Pulmonary artery endothelial cell (primary cell): ENCODE data around the gene FBXW5. TPM values are rescaled to one million over a fixed set of nuclear protein-coding genes. Genes with fewer than 3 reads are reported as not detected.

Experiments
- DNase-seq: peaks from one replicate; pipeline ENCODE4 v3.0.0-alpha.2; 2011; ENCODE audit warnings: low read depth, low spot score
- total RNA-seq: library from RNA; depleted of rRNA; stranded (reverse); fragments of >200 nt; gene quantifications from 2 replicates; pipeline ENCODE4 v1.2.3, GENCODE V29; 2014

The FBXW5 gene
- total RNA-seq, 1 donor from 2014 or later, result 171 TPM

DNA sequence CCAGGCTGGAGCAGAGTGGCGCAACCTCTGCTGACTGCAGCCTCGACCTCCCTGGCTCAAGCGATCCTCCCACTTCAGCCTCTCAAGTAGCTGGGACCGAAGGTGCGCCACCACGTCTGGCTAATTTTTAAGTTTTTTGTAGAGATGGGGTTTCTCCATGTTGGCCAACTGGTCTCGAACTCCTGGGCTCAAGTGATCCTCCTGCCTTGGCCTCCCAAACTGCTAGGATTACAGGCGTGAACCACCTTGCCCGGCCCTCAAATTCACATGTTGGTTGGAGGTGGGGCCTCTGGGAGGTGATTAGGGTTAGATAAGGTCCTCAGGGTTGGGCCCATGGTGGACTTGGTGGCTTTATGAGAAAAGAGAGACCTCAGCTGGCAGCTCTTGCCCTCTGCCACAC lies 17.6 kb upstream of the FBXW5 start:
- DNase-seq, result no peak

DNA sequence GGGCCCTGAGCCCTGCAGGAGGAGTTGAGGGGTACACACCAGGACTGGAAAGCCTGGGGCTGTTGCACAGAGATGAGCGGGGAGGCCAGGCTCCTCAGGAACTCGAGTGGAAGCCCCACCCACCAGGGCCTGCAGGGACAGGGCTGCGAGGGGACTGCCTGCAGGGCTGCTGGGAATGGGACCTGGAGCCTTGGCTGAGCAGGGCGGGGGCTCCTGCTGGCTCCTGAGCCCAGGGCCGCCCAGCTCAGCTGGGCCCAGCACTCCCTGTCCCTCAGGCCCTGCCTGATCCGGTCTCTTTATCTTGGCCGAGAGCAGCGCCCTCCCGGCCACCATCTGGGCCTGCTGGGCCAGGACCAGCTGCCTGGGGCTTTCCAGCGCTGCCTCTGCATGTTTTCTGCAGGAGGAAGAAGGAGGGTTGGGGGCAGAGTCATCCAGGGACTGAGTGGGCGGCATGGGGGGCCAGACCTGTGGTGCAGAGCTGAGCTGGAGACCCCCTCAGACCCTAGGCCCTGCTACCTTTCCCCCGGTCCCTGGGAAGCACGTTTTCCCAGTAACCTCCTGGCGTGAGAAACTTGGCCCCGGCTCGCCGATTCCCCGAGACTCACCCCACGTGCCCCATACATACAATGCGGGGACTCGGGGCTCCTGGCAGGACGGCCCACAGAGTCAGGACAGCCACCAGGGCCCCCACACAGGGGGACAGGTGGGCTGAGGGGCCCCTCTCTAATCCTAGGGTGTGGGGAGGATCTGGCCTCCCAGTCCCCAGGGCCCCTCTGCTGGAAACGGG lies 16.9 kb upstream of the FBXW5 start:
- no peak for DNase-seq

DNA sequence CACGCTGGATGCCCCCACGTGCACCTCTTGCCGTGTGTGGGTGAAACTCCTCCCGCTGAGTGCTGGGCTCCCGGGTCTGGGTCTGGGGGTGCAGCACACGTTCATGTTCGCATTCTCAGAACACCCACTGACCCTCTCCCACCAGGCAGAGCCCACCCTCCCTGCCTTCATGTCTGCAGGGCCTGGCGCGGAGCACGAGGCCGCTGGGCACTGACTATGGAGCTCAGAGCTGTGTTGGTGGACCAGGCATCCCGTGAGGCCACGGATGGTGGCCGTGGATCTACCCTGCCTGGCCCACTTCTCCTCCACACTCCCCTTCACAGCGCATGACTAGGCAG lies 16.4 kb upstream of the FBXW5 start:
- no peak for DNase-seq

DNA sequence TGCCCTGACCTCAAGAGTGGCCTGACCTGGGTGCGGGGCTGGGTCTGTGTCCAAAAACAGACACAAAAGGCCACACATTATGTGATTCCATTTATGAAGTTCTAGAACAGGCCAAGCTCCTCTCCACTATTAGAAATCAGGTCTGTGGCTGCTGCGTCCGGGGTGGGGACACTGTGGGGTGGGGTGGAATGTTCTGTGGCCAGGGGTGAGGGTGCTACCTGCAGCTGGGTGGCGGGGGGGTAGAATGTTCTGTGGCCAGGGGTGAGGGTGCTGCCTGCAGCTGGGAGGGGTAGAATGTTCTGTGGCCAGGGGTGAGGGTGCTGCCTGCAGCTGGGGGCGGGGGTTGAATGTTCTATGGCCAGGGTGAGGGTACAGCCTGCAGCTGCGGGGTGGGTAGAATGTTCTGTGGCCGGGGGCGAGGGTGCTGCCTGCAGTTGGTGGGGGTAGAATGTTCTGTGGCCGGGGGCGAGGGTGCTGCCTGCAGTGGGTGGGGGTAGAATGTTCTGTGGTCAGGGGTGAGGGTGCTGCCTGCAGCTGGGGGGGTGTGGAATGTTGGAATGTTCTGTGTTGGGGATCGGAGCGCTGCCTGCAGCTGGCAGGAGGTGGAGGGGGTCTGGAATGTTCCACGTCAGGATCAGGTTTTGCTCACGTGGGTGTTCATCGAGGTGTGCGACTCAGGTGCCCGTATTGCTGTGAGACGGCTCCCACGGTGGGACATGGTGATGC lies 15.8 kb upstream of the FBXW5 start:
- DNase-seq, result no peak

DNA sequence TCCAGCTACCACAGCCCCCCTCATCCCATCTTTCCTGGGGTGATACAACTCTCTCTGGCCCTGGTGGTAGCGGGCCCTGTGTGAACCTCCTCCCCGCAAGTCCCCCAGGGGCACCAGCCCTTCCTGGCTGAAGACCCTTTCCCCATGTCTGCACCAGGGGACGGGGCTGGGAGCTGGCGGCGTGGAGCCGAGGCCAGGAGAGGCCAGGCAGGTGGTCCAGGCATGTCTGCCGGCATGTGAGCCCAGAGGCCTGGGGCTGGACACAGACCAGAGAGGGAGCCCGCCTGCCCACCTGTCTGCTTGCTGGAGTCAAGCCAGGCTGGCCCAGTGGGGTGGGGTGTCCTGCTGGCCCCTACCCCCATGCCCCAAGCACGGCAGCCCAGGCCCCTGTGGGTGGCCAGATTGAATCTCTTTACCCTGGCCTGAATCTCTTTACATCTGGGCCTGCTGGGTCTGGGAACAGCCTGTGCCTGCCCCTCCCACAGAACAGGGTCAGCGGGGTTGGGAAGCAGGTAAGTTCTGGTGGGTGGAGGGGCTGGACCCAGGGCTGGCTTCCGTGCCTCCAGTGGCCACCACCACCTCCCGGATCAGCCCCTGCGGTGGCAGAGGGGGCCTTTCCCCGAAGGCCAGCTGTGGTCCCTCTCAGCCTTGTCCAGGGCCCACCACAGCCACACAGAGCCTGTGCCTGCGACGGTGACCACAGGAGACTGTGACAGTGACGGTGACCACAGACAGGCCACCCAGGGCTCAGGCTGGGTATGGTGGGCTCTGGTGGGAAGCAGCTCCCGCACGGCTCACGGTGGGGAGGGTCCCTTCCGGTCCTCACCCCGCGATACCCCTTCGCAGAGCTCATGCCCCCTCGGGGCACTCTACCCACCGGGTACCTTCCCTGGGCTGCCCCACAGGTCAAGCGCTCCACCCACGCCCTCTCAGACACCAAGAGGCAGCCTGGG lies 14.6 kb upstream of the FBXW5 start:
- no peak for DNase-seq

DNA sequence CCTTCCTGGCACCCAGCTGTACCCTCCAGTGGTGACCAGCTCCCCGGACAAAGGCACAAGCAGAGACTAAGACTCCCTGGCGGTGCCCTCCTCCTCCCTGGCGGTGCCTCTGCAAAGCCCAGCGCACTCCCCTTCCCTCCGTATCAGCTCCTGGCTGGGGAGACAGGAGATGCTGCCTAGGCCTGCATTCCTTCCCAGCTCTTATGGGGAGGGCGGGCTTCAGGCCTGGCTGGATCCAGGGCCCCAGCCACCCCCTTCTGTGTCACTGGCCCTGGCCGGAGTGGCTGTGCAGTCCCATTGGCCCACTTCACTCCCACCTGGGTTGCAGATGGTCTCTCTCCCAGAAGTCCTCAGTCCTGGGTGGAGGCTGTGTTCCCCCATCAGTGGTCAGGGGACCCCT lies 13.9 kb upstream of the FBXW5 start:
- DNase-seq, result no peak

DNA sequence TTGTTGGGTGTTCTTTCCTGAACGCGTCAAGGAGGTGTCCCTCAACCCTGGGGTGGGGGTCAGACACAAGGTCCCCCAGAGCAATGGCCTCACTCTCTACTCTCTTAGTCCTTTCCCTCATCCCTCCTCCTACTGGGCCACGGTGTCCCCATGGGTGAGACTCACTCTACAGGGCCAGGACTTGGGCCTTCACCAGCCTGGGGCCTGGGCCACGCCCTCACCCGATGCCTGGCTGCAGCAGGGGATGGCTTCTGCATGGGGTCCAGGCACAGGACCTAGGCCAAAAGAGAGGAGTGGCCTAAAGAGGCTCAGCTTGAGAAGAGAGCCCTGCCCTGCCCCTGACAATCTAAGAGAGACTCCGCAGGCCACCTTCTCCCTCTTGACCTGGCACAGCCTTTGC lies 13.4 kb upstream of the FBXW5 start:
- no peak for DNase-seq

DNA sequence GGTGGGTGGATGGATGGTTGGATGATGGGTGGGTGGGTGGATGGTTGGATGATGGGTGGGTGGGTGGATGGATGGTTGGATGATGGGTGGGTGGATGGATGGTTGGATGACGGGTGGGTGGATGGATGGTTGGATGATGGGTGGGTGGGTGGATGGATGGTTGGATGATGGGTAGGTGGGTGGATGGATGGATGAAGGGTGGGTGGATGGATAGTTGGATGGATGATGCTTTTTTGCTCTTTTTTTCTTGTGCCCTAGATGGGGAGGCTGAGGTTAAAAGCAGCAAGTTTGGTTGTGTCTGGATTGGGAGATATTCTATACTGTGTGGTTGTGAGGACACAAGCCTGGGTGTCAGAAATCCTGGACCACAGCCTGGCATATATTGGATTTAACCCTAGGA lies 12.9 kb upstream of the FBXW5 start:
- DNase-seq, result no peak

DNA sequence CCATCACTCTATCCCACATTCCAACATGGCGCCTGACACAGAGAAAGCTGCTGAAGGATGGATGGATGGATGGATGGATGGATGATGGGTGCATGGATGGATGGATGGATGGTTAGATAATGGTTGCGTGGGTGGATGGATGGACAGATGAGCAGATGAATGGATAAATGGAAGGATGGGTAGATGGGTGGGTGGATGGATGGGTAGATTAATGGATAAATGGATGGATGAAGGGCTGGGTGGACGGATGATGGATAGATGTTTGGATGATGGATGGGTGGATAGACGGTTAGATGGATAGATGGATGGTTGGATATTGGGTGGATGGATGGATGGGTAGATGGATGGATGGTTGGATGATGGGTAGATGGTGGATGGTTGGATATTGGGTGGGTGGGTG lies 12.1 kb upstream of the FBXW5 start:
- DNase-seq, result no peak

DNA sequence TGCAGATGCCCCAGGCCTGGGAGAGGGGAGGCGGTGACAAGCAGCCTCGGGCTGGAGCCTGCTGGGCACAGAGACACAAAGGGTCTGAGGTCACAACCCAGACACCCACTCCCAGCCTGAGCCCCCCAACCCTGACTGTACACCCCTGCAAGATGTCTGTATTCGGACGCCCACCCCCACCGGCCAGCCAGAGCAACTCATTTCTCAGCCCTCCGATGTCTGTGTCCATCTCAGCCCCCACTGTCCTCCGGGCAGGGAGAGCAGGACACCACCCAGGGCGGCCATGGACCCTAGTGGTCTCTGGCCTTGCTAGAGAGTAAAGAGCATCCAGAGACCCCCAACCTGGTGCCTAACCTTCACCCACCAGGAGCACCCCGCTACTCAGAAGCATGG lies 11.4 kb upstream of the FBXW5 start:
- DNase-seq, result no peak

DNA sequence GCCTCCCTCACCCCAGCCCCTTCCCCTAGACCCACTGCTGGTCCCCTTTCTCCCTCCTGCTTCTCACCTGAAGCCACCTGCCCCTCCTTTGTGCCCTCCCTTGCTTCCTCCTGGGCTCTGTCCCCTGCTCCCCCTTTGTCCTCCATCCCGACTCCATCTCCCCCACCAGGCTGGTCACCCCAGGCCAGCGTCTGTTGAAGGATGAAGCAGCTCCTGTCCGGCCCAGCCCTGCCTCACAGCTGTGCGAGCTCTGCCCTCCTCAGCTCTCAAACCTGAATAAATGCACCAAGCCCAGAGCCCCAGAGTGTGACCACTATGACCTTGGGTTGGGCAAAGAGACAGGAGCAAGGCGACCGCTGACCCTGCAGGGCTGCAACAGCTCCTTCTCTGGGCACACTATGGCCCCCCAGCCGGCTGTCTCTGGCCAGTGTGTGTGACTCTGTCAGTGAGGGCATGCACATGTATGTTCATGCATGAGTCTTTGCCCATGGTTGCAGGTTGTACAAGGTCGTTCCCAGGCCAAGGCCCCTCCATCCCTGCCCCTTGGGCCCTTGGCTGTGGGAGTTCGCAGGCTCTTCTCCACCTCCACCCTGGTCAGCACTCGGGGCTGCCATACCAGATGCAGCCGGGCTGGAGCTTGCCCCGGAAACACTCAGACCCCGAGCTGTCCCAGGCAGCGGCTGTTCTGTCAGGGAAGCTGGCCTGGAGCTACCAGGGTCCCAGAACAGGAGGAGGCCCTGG lies 10.8 kb upstream of the FBXW5 start:
- DNase-seq, result no peak

DNA sequence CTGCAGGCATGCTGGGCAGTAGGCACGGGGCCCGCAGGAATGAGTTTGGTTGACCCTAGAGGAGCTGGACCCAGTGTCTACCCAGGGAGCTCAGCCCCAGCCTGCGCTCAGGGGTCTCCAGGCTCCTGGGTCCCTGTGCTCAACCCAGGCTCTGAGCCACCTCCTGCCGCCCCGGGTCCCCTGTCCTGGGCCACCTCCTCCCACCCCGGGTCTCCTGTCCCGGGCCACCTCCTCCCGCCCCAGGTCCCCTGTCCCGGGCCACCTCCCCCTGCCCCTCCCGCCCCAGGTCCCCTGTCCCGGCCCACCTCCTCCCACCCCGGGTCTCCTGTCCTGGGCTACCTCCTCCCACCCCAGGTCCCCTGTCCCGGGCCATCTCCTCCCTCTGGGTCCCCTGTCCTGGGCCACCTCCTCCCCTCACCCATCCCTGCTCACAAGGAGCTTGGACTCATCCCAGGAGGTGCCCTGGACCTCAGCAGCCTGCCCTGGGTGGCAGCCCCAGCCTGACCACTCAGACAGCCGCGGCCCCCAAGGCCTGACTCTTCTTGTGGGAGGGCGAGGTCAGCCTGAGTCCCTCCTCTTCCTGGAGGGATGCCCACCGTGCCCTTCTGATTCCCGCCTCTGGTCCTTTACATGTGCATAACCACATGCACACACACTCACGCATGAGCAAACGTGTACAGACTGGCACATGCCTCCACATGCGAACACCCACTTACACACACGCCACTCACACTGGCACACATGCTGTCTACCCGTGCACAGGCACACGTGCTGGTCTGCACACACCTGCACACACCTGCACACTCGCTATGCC lies 9.9 kb upstream of the FBXW5 start:
- DNase-seq, result no peak

DNA sequence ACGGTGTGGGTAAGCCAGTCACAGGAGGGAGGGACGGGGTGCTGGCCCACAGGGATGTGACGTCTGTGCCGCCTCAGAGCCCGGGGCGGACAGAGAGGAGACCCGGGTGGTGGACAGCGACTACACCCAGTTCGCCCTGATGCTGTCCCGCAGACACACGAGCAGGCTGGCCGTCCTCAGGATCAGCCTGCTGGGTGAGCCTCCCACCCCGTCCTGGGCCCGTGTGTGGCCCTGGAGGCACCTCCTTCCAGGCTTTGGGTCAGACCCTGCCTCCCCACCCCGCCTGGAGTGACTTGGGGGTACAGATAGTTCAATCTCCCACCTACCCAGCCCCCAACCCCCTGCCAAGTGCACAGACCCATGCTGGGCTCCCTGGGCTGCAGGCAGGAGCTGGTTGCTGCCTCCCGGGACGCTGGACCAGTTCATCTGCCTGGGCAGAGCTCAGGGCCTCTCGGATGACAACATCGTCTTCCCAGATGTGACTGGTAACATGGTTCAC lies 9.3 kb upstream of the FBXW5 start:
- no peak for DNase-seq

DNA sequence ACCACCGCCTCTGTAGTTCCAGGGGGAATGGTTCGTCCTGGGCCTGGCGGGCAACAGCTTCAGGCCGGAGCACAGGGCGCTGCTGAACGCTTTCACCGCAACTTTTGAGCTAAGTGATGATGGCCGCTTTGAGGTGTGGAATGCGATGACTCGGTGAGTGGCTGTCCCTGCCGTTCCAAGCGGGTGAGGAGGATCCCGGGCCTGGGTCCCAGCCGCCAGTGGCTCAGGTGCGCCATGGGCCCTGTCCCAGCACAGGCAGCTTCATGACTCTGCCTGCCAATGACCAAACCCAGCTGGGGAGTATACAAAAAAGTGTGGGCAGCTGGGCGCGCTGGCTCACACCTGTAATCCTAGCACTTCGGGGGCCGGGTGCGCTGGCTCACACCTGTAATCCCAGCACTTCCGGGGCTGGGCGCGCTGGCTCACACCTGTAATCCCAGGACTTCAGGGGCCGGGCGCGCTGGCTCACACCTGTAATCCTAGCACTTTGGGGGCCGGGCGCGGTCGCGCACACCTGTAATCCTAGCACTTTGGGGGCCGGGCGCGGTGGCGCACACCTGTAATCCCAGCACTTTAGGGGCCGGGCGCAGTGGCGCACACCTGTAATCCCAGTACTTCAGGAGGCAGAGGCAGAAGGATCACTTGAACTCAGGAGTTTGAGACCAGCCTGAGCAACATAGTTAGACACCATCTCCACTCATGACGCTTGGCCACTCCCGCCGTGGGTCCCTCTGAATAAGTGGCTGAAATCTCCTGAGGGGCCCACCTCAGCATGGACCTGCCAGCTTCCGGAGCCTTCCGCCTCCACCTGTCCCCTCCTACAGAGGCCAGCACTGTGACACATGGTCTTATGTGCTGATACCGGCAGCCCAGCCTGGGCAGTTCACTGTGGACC lies 8.6 kb upstream of the FBXW5 start:
- no peak for DNase-seq

DNA sequence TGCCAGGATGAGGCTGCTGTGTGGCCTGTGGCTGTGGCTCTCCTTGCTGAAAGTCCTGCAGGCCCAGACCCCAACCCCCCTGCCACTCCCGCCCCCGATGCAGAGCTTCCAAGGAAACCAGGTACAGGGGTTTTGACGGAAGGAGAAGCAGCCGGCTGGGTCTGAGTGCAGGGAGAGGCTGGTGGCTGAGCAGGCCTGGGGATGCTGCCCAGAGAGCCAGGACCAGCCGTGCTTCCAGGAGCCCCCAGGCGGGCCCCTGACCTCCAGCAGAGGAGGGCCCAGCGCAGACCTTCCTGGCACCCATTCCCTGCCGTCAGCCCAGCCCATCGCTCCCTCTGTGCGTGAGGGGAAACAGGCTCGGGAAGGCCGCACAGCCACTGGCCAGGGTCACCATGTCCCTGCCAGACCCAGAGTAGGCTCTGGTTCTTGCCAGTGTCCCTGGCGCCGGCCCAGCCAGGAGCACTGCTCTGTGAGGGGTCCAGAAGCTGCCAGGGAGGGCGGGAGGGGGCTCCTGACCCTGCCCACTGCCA lies 7.8 kb upstream of the FBXW5 start:
- no peak for DNase-seq

DNA sequence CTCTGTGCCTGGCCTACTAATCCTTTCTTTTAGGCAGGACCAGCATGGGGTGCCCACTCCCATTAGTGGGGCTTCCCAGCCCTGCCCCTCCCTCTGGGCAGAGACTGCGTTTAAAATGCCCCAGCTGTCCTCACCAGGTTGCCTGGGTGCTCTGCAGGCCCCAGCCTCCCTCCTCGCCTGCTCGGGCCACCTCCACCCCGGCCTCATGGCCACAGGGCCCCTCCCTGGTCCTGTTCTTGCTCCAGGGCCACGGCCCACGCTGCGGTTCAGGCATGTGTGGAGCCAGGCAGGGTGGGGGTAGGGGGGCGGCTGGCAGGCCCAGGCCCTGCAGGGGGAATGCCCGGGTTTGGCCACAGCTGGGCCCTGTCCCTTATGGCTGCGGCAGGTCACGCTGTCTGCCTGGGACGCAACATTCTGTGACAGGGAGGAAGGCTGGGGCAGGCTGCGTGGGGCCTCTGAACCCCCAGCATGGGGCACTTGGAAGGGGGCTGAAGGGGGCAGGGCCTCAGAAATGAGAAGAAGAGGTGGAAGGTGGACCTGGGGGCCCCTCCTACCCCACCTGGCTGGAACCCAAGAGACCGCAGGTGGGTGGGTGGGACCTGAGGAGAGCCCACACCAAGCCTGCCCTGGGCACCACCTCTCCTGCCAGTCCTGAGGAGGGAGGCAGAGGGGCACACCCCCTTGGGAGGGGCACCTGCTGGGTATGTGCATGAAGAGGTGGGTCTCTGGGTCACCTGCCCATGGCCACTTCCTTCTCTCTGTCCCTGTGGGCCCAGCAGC lies 7.2 kb upstream of the FBXW5 start, which contains the start of gene LCN12:
Gene LCN12 (plus strand): TSS at position 733 of the 780 bp plus-strand sequence. CDS start 55 bp downstream, outside the sequence.
- DNase-seq, result no peak

DNA sequence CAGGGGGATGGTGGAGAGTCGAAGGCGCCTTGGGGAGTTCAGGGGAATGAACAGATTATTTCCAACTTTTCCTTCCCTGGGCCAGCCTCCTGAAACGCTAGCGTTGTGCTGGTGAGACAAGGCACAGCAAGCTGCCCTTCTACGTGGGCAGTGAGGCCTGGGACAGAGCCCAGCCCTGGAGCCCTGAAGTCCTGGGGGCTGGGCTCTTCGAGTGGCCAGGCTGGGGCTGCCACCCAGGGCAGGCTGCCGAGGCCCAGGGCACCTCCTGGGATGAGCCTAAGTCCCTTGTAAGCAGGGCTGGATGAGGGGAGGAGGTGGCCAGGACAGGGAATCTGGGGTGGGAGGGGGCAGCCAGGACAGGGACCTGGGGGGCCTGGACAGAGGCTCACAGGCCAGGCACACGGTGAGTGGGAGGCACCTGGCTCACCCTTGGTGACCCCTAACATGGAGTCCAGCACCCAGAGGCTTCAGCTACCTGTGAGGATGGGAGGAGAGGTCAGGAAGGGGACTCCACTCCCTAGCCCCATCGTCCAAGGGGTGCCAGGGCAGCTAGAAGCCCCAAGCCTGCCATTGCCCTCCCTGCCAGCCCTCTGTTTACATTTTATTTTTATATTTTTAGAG lies 6.2 kb upstream of the FBXW5 start:
- DNase-seq, result no peak
